GM12878 (cell line): ENCODE results near the gene C6orf89. TPM values are rescaled to one million over a fixed set of nuclear protein-coding genes. Genes with fewer than 3 reads are reported as not detected.

Experiments
- ATAC-seq: fragments of 200-7000 bp; cut with Tn5 transposase; 3 replicates; pipeline ENCODE4 v1.9.1; 2020; ENCODE audit warnings: mild to moderate bottlenecking, moderate library complexity
- BruUV-seq: library from RNA; stranded (reverse); fragments of 400-500 nt; replicated peaks from 2 replicates; lab custom pipeline; 2021; lab: Mats Ljungman, UMichigan
- CTCF ChIA-PET: fragments of 300-600 bp; sonication (Branson Sonifier 250); formaldehyde crosslinking; extraction: SDS; loops from one replicate; lab custom pipeline; 2021; ENCODE audit warnings: inconsistent platforms; lab: Yijun Ruan, JAX
- POLR2A ChIA-PET: fragments of 350-600 bp; formaldehyde crosslinking; extraction: SDS; loops from one replicate; lab custom pipeline; 2021; ENCODE audit warnings: inconsistent platforms; lab: Charles Lee
- RAD21 ChIA-PET: fragments of 300-600 bp; sonication (Branson Sonifier 250); formaldehyde crosslinking; loops from one replicate; lab custom pipeline; 2023; ENCODE audit warnings: antibody characterized with exemption; ENCODE audit not compliant: unreplicated experiment; lab: Charles Lee
- SMC1A ChIA-PET: fragments of 300-600 bp; sonication (Branson Sonifier 250); formaldehyde crosslinking; loops from one replicate; lab custom pipeline; 2023; ENCODE audit not compliant: unreplicated experiment, uncharacterized antibody; lab: Charles Lee
- DNase-seq: peaks from one replicate; pipeline ENCODE4 v3.0.0-alpha.2; 2011; ENCODE audit warnings: low read depth, low spot score
- FAIRE-seq: peaks from 3 replicates; lab custom pipeline; 2011; peaks lifted over from hg19 to GRCh38; lab: Jason Lieb, UNC
- H2AFZ ChIP-seq: 2 replicates; pipeline ENCODE4 v1.6.0; 2011; ENCODE audit warnings: low read depth, low read length, control low read depth; ENCODE audit not compliant: control insufficient read depth
- H3K27ac ChIP-seq: 2 replicates; pipeline ENCODE4 v1.5.1; 2011; ENCODE audit warnings: control low read depth; ENCODE audit not compliant: control insufficient read depth, insufficient read depth
- H3K27me3 ChIP-seq, 2 experiments: replicated peaks in 1 of 2; 2 replicates each; pipeline versions ENCODE4 v1.6.0 to v1.6.1; 2011; ENCODE audit warnings: low read length in 1 of 2; ENCODE audit not compliant: control insufficient read depth in 2 of 2, insufficient read depth in 2 of 2
- H3K36me3 ChIP-seq, 2 experiments: 2 replicates each; pipeline ENCODE4 v1.5.1; 2011; ENCODE audit warnings: low read length in 1 of 2; ENCODE audit not compliant: control insufficient read depth in 2 of 2, insufficient read depth in 2 of 2
- H3K4me1 ChIP-seq: 2 replicates; pipeline ENCODE4 v1.6.1; 2011; ENCODE audit warnings: mild to moderate bottlenecking, low read length, moderate library complexity, mixed read lengths; ENCODE audit not compliant: control insufficient read depth, insufficient read depth
- H3K4me2 ChIP-seq: 2 replicates; pipeline ENCODE4 v1.6.0; 2011; ENCODE audit warnings: control low read depth; ENCODE audit not compliant: control insufficient read depth, insufficient read depth
- H3K4me3 ChIP-seq: fragments of 200-600 bp; sonication (generic); 2 replicates; pipeline ENCODE4 v1.5.1; 2016
- H3K79me2 ChIP-seq: 2 replicates; pipeline ENCODE4 v1.6.0; 2011; ENCODE audit warnings: low read length; ENCODE audit not compliant: control insufficient read depth, insufficient read depth
- H3K9ac ChIP-seq: 2 replicates; pipeline ENCODE4 v1.8.0; 2011; ENCODE audit warnings: low read length, control low read depth, mixed read lengths; ENCODE audit not compliant: control insufficient read depth, insufficient read depth
- H3K9me3 ChIP-seq: replicated peaks from 3 replicates; pipeline ENCODE4 v1.5.1; 2011; ENCODE audit warnings: mild to moderate bottlenecking, low read length; ENCODE audit not compliant: control insufficient read depth, insufficient read depth
- H4K20me1 ChIP-seq: 2 replicates; pipeline ENCODE4 v1.6.0; 2011; ENCODE audit not compliant: control insufficient read depth, insufficient read depth
- ASH2L ChIP-seq: fragments of 300-600, 200-600 bp; sonication (generic); IDR thresholded peaks from 2 replicates; pipeline ENCODE4 v1.6.1; 2017; ENCODE audit warnings: low read depth, mild to moderate bottlenecking, borderline replicate concordance
- ATF7 ChIP-seq: fragments of 450-650 bp; IDR thresholded peaks from 2 replicates; pipeline ENCODE4 v1.6.1; 2016; ENCODE audit warnings: low read depth, mild to moderate bottlenecking
- CTCF ChIP-seq, 3 experiments: IDR thresholded peaks in 2 of 3; conservative IDR thresholded peaks in 1 of 3; 2 replicates each; pipeline ENCODE4 v1.5.1; 2011; ENCODE audit warnings: low read depth in 3 of 3, low read length in 3 of 3, mild to moderate bottlenecking in 3 of 3, control low read depth in 2 of 3, moderate library complexity in 2 of 3, inconsistent platforms in 1 of 3, mixed read lengths in 1 of 3; ENCODE audit not compliant: control insufficient read depth in 2 of 3, insufficient read depth in 1 of 3; ENCODE audit errors: extremely low read depth in 1 of 3
- DPF2 ChIP-seq: fragments of 450-650 bp; IDR thresholded peaks from 2 replicates; pipeline ENCODE4 v1.6.1; 2017; ENCODE audit warnings: mild to moderate bottlenecking
- E2F8 ChIP-seq: fragments of 450-650 bp; IDR thresholded peaks from 2 replicates; pipeline ENCODE4 v1.6.1; 2018; ENCODE audit warnings: mild to moderate bottlenecking, low read depth, moderate library complexity; ENCODE audit not compliant: partially characterized antibody
- EED ChIP-seq: sonication (generic); IDR thresholded peaks from 2 replicates; pipeline ENCODE4 v1.6.1; 2016; ENCODE audit warnings: antibody characterized with exemption, low read depth
- EZH2 ChIP-seq: IDR thresholded peaks from 2 replicates; pipeline ENCODE4 v1.6.1; 2012; ENCODE audit warnings: low read depth, mild to moderate bottlenecking, control low read depth, inconsistent platforms, low read length, borderline replicate concordance; ENCODE audit not compliant: control insufficient read depth
- KAT2A ChIP-seq: conservative IDR thresholded peaks from 2 replicates; pipeline ENCODE4 v1.6.1; 2011; ENCODE audit warnings: low read depth, low read length; ENCODE audit not compliant: control insufficient read depth
- MTA3 ChIP-seq: IDR thresholded peaks from 2 replicates; pipeline ENCODE4 v1.6.1; 2012; ENCODE audit warnings: low read length, inconsistent platforms, borderline replicate concordance
- MYB ChIP-seq: fragments of 150-350 bp; IDR thresholded peaks from 2 replicates; pipeline ENCODE4 v1.6.1; 2014; ENCODE audit warnings: mild to moderate bottlenecking, low read depth, low read length, borderline replicate concordance
- NR2F1 ChIP-seq: fragments of 450-650 bp; conservative IDR thresholded peaks from 2 replicates; pipeline ENCODE4 v1.6.1; 2017; ENCODE audit warnings: mild to moderate bottlenecking
- PKNOX1 ChIP-seq: fragments of 450-650 bp; IDR thresholded peaks from 2 replicates; pipeline ENCODE4 v1.6.1; 2016; ENCODE audit warnings: mild to moderate bottlenecking
- RFX5 ChIP-seq: IDR thresholded peaks from 2 replicates; pipeline ENCODE4 v1.6.1; 2011; ENCODE audit warnings: low read depth, low read length, improper control_type of control experiment
- SKIL ChIP-seq: fragments of 450-650 bp; IDR thresholded peaks from 2 replicates; pipeline ENCODE4 v1.6.1; 2017; ENCODE audit warnings: mild to moderate bottlenecking, low read depth, inconsistent platforms; ENCODE audit not compliant: poor library complexity, severe bottlenecking
- SMC3 ChIP-seq: IDR thresholded peaks from 2 replicates; pipeline ENCODE4 v1.6.1; 2011; ENCODE audit warnings: low read length, improper control_type of control experiment, borderline replicate concordance
- TBL1XR1 ChIP-seq: IDR thresholded peaks from 2 replicates; pipeline ENCODE4 v1.6.1; 2012; ENCODE audit warnings: low read depth, low read length, improper control_type of control experiment
- WGBS: methylation state at CpG from one replicate; pipeline ENCODE4 v1.1.6; 2016; ENCODE audit warnings: low lambda C conversion rate; ENCODE audit not compliant: insufficient replicate concordance, insufficient coverage; ENCODE audit errors: missing lambda C conversion rate; 5-methylcytosine and 5-hydroxymethylcytosine counted together
- in situ Hi-C: fragments of 300-500 bp; cut with MboI; formaldehyde crosslinking; loops from 9 replicates; pipeline ENCODE4 v1.14.3; 2018; ENCODE audit warnings: mixed read lengths
- intact Hi-C: fragments of 100-400 bp; cut with micrococcal nuclease; formaldehyde crosslinking; loops from one replicate; pipeline ENCODE4 v1.14.2; 2022; ENCODE audit not compliant: unreplicated experiment
- polyA plus RNA-seq, 11 experiments: library from polyadenylated mRNA; depleted of rRNA in 4 of 11; unstranded in 6 of 11; stranded (reverse) in 5 of 11; fragments of >200 nt; fragmentation: Nextera tagmentation in 4 of 11; fragmentation: Illumina TruSeq in 1 of 11; extraction: Ambion mirVana in 4 of 11; extraction: Trizol in 1 of 11; gene quantifications; 1 replicate in 1 of 11; 2 replicates in 10 of 11; pipeline versions ENCODE4 v1.2.1 to v1.2.3, GENCODE V29; 2011 to 2016; ENCODE audit warnings: inconsistent platforms in 2 of 11, missing spikeins in 2 of 11, low read depth in 1 of 11
- total RNA-seq, 4 experiments: library from RNA; depleted of rRNA in 3 of 4; stranded (reverse); fragments of >200 nt in 3 of 4; fragmentation: Illumina TruSeq in 1 of 4; extraction: Trizol in 1 of 4; gene quantifications; 2 replicates each; pipeline versions ENCODE4 v1.2.1 to v1.2.3, GENCODE V29; 2013 to 2021

C6orf89 gene
- total and polyA plus RNA-seq, 10 of the 15 experiments (the other 5 are each of a cell fraction or from before 2014, with no cell fraction given): 10.8 to 42.7 (median 28.6) TPM

- ATAC-seq (peak; percentile 67), FAIRE-seq (no peak), DNase-seq (no peak)
- Histone ChIP-seq H3K27ac (no peak overlapping the region), H3K36me3 (peaks cover 37 to 43% of the 10 kb centered on the region in 2 experiments), H3K9me3 (no peaks in the 10 kb centered on the region), H3K4me1 (no peaks in the 10 kb centered on the region), H4K20me1 (peaks cover 14% of the 10 kb centered on the region), H3K27me3 (no peaks in the 10 kb centered on the region), H2AFZ (no peak overlapping the region), H3K4me3 (no peak overlapping the region), H3K4me2 (no peak overlapping the region), H3K79me2 (peaks cover 28% of the 10 kb centered on the region), H3K9ac (no peak overlapping the region)
- intact Hi-C loops (loop anchor here (1.0 kb wide), 1 partner anchor 41 kb away; no protein-coding TSS in a partner anchor), in situ Hi-C loops (no loop called here)
- BruUV-seq: no TSS peak
- POLR2A ChIA-PET: interaction anchor here (0.6 kb wide), 1 partner anchor 27 kb away, joined by 3 read pairs; no protein-coding TSS in a partner anchor
- SMC1A ChIA-PET: interaction anchor here (1.0 to 7.3 kb wide), 4 partner anchors 29 to 209 kb away, joined by 3 to 60 read pairs (median 4); no protein-coding TSS in a partner anchor
- 53% methylated on average over 16 of the region's 16 CpGs for WGBS
- CTCF ChIA-PET: interaction anchor here (0.7 to 4.9 kb wide), 13 partner anchors 9 to 233 kb away, joined by 3 to 84 read pairs (median 4); partner anchors contain the start of genes FGD2 and MTCH1
- RAD21 ChIA-PET: interaction anchor here (0.6 to 3.5 kb wide), 5 partner anchors 9 to 575 kb away, joined by 3 to 38 read pairs (median 4); partner anchors contain the start of gene MTCH1
- TF ChIP-seq SMC3: peak; percentile 36; the same call in 1 of the 2 replicates
- TF ChIP-seq CTCF (IDR thresholded peaks at IDR 0.05 in 2 of 3, conservative IDR thresholded peaks at IDR 0.05 in 1 of 3; ENCODE audit: control insufficient read depth in 2 of 3, extremely low read depth in 1 of 3, insufficient read depth in 1 of 3, low read depth in 3 of 3, low read length in 3 of 3): peak; percentile 40 to 59 (median 52)
- TF ChIP-seq MYB: no peak
- TF ChIP-seq E2F8: no peak
- TF ChIP-seq RFX5: no peak
- no peak for TF ChIP-seq EED
- TF ChIP-seq PKNOX1: no peak
- TF ChIP-seq KAT2A: no peak
- TF ChIP-seq SKIL: no peak
- no peak for TF ChIP-seq NR2F1
- TF ChIP-seq ASH2L: no peak
- TF ChIP-seq TBL1XR1: no peak
- TF ChIP-seq ATF7: no peak
- no peak for TF ChIP-seq MTA3
- no peak for TF ChIP-seq EZH2
- no peak for TF ChIP-seq DPF2
Observed at GRCh38 chr6:36977470-36977941, 91.8 kb downstream of the C6orf89 start.
